ENCODE data around the gene CRABP2. TPM values are rescaled to one million over a fixed set of nuclear protein-coding genes. Genes with fewer than 3 reads are reported as not detected.

The CRABP2 gene
- total RNA-seq, 1 donor from 2014 or later = 146 TPM

GRCh38 chr1:156676114-156676819, 29.1 kb downstream of the CRABP2 start:
- peaks cover 21% of the 10 kb centered on the region for H3K27me3 Mint-ChIP-seq (ENCODE audit: unreplicated experiment)
- H3K36me3 Mint-ChIP-seq (ENCODE audit: unreplicated experiment) = peaks cover 18% of the 10 kb centered on the region
- peak overlapping the region; percentile 63 for H3K4me3 Mint-ChIP-seq (ENCODE audit: unreplicated experiment)
- no peak for DNase-seq (ENCODE audit: extremely low spot score, unreplicated experiment)
- H3K9me3 Mint-ChIP-seq (ENCODE audit: unreplicated experiment) = no peaks in the 10 kb centered on the region
- TF ChIP-seq CTCF (IDR thresholded peaks at IDR 0.05) = no peak
- peaks cover 45% of the 10 kb centered on the region for H3K4me1 Mint-ChIP-seq (ENCODE audit: unreplicated experiment)
- peak overlapping the region; percentile 73 for H3K27ac Mint-ChIP-seq (ENCODE audit: unreplicated experiment)

GRCh38 chr1:156675210-156676113, 29.9 kb downstream of the CRABP2 start:
- TF ChIP-seq CTCF (IDR thresholded peaks at IDR 0.05) = no peak
- peaks cover 45% of the 10 kb centered on the region for H3K4me1 Mint-ChIP-seq (ENCODE audit: unreplicated experiment)
- DNase-seq (ENCODE audit: extremely low spot score, unreplicated experiment) = no peak
- H3K9me3 Mint-ChIP-seq (ENCODE audit: unreplicated experiment) = no peaks in the 10 kb centered on the region
- peak overlapping the region; percentile 73 for H3K27ac Mint-ChIP-seq (ENCODE audit: unreplicated experiment)
- H3K27me3 Mint-ChIP-seq (ENCODE audit: unreplicated experiment) = peaks cover 15% of the 10 kb centered on the region
- H3K4me3 Mint-ChIP-seq (ENCODE audit: unreplicated experiment) = peak overlapping the region; percentile 63
- peaks cover 21% of the 10 kb centered on the region for H3K36me3 Mint-ChIP-seq (ENCODE audit: unreplicated experiment)

- H3K9me3 Mint-ChIP-seq (ENCODE audit: unreplicated experiment) = no peaks in the 10 kb centered on the region
- H3K4me3 Mint-ChIP-seq (ENCODE audit: unreplicated experiment) = no peak overlapping the region
- no peak for TF ChIP-seq CTCF (IDR thresholded peaks at IDR 0.05)
- peaks cover 3% of the 10 kb centered on the region for H3K27me3 Mint-ChIP-seq (ENCODE audit: unreplicated experiment)
- peak overlapping the region; percentile 45 for H3K27ac Mint-ChIP-seq (ENCODE audit: unreplicated experiment)
- H3K36me3 Mint-ChIP-seq (ENCODE audit: unreplicated experiment) = peaks cover 21% of the 10 kb centered on the region
- no peak for DNase-seq (ENCODE audit: extremely low spot score, unreplicated experiment)
- H3K4me1 Mint-ChIP-seq (ENCODE audit: unreplicated experiment) = peaks cover 45% of the 10 kb centered on the region
Measured at GRCh38 chr1:156673387-156674121, 31.8 kb downstream of the CRABP2 start.

DNA sequence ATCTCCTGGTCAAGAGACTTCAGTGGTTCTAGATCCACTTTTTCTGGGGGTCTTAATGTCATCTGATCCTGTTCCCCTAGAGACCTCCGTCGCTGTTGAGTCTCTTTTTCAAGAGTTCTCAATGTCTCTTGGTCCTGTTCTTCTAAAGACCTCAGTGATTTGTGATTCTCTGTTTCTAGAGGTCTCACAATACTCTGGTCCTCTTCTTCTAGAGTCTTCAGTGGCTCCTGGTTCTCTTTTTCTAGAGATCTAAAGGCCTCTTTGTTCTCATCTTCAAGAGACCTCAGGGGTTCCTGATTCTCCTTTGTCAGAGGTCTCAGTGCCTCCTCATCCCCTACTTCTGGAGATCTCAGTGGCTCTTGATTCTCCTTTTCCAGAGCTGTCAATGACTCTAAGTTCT, 33.6 kb downstream of the CRABP2 start:
- DNase-seq (ENCODE audit: extremely low spot score, unreplicated experiment) = no peak
- peaks cover 42% of the 10 kb centered on the region for H3K4me1 Mint-ChIP-seq (ENCODE audit: unreplicated experiment)
- H3K36me3 Mint-ChIP-seq (ENCODE audit: unreplicated experiment) = peaks cover 21% of the 10 kb centered on the region
- no peaks in the 10 kb centered on the region for H3K27me3 Mint-ChIP-seq (ENCODE audit: unreplicated experiment)
- no peak overlapping the region for H3K27ac Mint-ChIP-seq (ENCODE audit: unreplicated experiment)
- TF ChIP-seq CTCF (IDR thresholded peaks at IDR 0.05) = no peak
- no peaks in the 10 kb centered on the region for H3K9me3 Mint-ChIP-seq (ENCODE audit: unreplicated experiment)
- no peak overlapping the region for H3K4me3 Mint-ChIP-seq (ENCODE audit: unreplicated experiment)
